ENCODE results near the gene PLOD2.

The PLOD2 gene

GRCh38 chr3:146035366-146035765 lies 125.6 kb downstream of the PLOD2 start:
- DNase-seq = no peak

GRCh38 chr3:146033950-146034349 lies 127.0 kb downstream of the PLOD2 start:
- DNase-seq = no peak

GRCh38 chr3:146026547-146026946 lies 134.4 kb downstream of the PLOD2 start:
- no peak for DNase-seq

- DNase-seq = no peak
Observed at GRCh38 chr3:146024260-146024659, 136.7 kb downstream of the PLOD2 start.

- no peak for DNase-seq
Observed at GRCh38 chr3:146020969-146021368, 140.0 kb downstream of the PLOD2 start.

GRCh38 chr3:146019508-146019907 lies 141.5 kb downstream of the PLOD2 start:
- no peak for DNase-seq

Data from 8988T (cell line).